Testis (tissue), 3 donors: Measurements from ENCODE around the gene SIGLEC10. TPM values are rescaled to one million over a fixed set of nuclear protein-coding genes. Genes with fewer than 3 reads are reported as not detected.
"Not testable (repeated sequence)": the region's sequence is repeated elsewhere in the genome, so short reads cannot be mapped to it uniquely, and the experiment has no call there.

ENCODE experiments used
- DNase-seq: peaks from one replicate; pipeline ENCODE4 v3.0.0-alpha.2; 2019
- H3K27ac ChIP-seq, 2 donors: fragments of 200-600 bp; sonication (generic); one replicate each; pipeline ENCODE4 v1.5.1; 2019
- H3K27me3 ChIP-seq: fragments of 200-600 bp; sonication (generic); one replicate; pipeline ENCODE4 v1.5.1; 2019
- H3K36me3 ChIP-seq: fragments of 200-600 bp; sonication (generic); one replicate; pipeline ENCODE4 v1.5.1; 2017; ENCODE audit warnings: low read depth; ENCODE audit errors: missing control alignments
- H3K4me1 ChIP-seq: fragments of 200-600 bp; sonication (generic); one replicate; pipeline ENCODE4 v1.5.1; 2019
- H3K4me3 ChIP-seq, 2 donors: fragments of 200-600 bp; sonication (generic); one replicate each; pipeline ENCODE4 v1.5.1; 2017 to 2019
- H3K9me3 ChIP-seq: fragments of 200-600 bp; sonication (generic); one replicate; pipeline ENCODE4 v1.5.1; 2017
- POLR2A ChIP-seq: fragments of 450-650 bp; IDR thresholded peaks from one replicate; pipeline ENCODE4 v1.6.1; 2017; ENCODE audit warnings: antibody characterized with exemption, mild to moderate bottlenecking, moderate library complexity
- WGBS, 2 donors: methylation state at CpG; one replicate each; pipeline ENCODE4 v1.1.5; 2018; 5-methylcytosine and 5-hydroxymethylcytosine counted together
- intact Hi-C: fragments of 100-400 bp; cut with DNase I; formaldehyde crosslinking; loops from one replicate; pipeline ENCODE4 v1.15.1; 2023; ENCODE audit warnings: low total_unique reads
- polyA plus RNA-seq: library from polyadenylated mRNA; stranded (reverse); fragments of 350-450 nt; fragmentation: Illumina TruSeq; extraction: RNeasy Lipid Tissue Mini Kit (QIAGEN cat#74804); gene quantifications from one replicate; pipeline ENCODE4 v1.2.3, GENCODE V29; 2014; ENCODE audit warnings: low read depth, low replicate concordance; ENCODE audit not compliant: insufficient read depth
- total RNA-seq, 2 donors: library from RNA; depleted of rRNA; stranded (reverse); fragments of >200 nt; gene quantifications; one replicate each; pipeline ENCODE4 v1.2.3, GENCODE V29; 2016
- TF ChIP-seq, protein P1 (sequence below), 3 experiments: fragments of 450-650 bp in 2 of 3; fragments of 200-600 bp in 1 of 3; sonication (generic) in 1 of 3; IDR thresholded peaks; one replicate each; pipeline ENCODE4 v1.5.1; 2016 to 2019; ENCODE audit warnings: antibody characterized with exemption in 3 of 3, mild to moderate bottlenecking in 2 of 3, moderate library complexity in 1 of 3

SIGLEC10 gene
- total and polyA plus RNA-seq, 3 donors from 2014 or later: 0.87 to 2.3 (median 2.2) TPM

DNA sequence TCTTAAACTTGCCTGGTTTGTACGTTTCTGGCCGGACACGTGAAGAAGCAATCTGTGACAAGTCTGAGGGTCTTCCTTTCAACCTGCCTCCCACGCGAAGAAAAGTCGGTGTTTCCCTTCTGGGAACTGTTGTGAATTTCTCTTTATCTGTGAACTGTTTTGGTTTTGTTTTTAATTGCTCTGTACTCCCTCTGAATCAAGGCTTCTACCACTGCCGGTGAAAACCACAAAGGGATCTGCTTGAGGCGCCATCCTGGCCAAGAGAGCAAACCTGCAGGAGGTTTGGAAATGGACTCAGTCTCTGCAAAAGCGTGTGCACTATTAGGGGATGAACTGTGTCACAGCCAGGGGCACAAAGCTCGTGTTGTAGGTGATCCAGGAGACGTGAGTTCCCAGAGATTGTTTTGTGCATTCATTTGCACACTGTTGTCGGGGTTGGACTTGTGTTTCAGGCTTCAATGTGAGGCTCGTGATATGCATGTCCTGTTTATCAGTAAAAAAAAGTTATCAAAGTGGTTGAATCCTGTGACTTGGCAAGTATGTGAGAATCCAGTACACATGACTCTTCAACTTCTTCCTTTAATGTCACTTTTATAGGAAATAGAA is 31.1 kb upstream of the SIGLEC10 start:
- Histone ChIP-seq H3K9me3 (no peaks in the 10 kb centered on the region), H3K36me3 (no peaks in the 10 kb centered on the region), H3K4me3 (no peak overlapping the region), H3K4me1 (no peaks in the 10 kb centered on the region), H3K27me3 (no peaks in the 10 kb centered on the region), H3K27ac (no peak overlapping the region)
- intact Hi-C loops: no loop called here
- WGBS, 2 donors: 35 to 41% methylated on average over 13 of the region's 13 CpGs
- TF ChIP-seq POLR2A: no peak
- TF ChIP-seq, protein P1, sequence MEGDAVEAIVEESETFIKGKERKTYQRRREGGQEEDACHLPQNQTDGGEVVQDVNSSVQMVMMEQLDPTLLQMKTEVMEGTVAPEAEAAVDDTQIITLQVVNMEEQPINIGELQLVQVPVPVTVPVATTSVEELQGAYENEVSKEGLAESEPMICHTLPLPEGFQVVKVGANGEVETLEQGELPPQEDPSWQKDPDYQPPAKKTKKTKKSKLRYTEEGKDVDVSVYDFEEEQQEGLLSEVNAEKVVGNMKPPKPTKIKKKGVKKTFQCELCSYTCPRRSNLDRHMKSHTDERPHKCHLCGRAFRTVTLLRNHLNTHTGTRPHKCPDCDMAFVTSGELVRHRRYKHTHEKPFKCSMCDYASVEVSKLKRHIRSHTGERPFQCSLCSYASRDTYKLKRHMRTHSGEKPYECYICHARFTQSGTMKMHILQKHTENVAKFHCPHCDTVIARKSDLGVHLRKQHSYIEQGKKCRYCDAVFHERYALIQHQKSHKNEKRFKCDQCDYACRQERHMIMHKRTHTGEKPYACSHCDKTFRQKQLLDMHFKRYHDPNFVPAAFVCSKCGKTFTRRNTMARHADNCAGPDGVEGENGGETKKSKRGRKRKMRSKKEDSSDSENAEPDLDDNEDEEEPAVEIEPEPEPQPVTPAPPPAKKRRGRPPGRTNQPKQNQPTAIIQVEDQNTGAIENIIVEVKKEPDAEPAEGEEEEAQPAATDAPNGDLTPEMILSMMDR (IDR thresholded peaks at IDR 0.05): no peak
- no peak for DNase-seq

DNA sequence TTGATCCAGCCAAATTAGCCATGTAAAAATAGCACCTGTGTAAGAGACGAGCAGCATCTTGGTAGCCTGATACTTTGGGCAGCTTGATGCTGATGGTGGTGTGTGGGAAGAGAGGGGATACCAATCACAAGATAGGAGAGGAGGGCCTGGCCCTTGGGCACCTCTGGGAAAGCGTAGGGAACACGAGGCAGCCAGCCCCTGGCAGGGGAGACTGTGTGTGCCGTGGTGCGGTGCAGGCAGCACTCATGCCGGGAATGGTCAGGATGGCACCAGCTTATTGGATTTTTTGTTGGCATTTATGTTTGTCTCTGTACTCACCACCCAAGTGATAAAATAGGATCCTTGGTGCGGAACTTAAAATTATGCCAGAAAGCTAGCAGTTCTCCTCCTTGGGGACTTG is 30.6 kb upstream of the SIGLEC10 start:
- TF ChIP-seq, protein P1 (IDR thresholded peaks at IDR 0.05): no peak
- no peak for TF ChIP-seq POLR2A

DNA sequence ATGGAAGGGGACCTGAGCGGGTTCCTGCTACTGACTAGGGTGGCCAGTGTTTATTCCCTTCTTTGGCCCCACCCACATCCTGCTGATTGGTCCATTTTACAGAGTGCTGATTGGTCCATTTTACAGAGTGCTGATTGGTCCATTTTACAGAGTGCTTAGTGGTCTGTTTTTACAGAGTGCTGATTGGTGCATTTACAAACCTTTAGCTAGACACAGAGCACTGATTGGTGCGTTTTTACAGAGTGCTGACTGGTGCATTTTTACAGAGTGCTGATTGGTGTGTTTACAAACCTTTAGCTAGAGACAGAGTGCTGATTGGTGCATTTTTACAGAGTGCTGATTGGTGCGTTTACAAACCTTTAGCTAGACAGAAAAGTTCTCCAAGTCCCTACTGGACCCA is 30.1 kb upstream of the SIGLEC10 start:
- H3K27ac ChIP-seq, H3K4me3 ChIP-seq, H3K36me3 ChIP-seq, H3K9me3 ChIP-seq, H3K4me1 ChIP-seq, H3K27me3 ChIP-seq, intact Hi-C loops: not testable (repeated sequence)
- DNase-seq: peak; percentile 45
- 69 to 76% methylated on average over 3 of the region's 3 CpGs for WGBS, 2 donors

More for the DNA sequence above, 30.6 kb upstream of the SIGLEC10 start:
- no peaks in the 10 kb centered on the region for H3K27me3 ChIP-seq
- DNase-seq: no peak
- 47 to 68% methylated on average over 7 of the region's 7 CpGs for WGBS, 2 donors
- intact Hi-C loops: no loop called here
- no peaks in the 10 kb centered on the region for H3K4me1 ChIP-seq
- H3K36me3 ChIP-seq: no peaks in the 10 kb centered on the region
- H3K4me3 ChIP-seq: no peak overlapping the region
- H3K9me3 ChIP-seq: no peaks in the 10 kb centered on the region
- no peak overlapping the region for H3K27ac ChIP-seq

DNA sequence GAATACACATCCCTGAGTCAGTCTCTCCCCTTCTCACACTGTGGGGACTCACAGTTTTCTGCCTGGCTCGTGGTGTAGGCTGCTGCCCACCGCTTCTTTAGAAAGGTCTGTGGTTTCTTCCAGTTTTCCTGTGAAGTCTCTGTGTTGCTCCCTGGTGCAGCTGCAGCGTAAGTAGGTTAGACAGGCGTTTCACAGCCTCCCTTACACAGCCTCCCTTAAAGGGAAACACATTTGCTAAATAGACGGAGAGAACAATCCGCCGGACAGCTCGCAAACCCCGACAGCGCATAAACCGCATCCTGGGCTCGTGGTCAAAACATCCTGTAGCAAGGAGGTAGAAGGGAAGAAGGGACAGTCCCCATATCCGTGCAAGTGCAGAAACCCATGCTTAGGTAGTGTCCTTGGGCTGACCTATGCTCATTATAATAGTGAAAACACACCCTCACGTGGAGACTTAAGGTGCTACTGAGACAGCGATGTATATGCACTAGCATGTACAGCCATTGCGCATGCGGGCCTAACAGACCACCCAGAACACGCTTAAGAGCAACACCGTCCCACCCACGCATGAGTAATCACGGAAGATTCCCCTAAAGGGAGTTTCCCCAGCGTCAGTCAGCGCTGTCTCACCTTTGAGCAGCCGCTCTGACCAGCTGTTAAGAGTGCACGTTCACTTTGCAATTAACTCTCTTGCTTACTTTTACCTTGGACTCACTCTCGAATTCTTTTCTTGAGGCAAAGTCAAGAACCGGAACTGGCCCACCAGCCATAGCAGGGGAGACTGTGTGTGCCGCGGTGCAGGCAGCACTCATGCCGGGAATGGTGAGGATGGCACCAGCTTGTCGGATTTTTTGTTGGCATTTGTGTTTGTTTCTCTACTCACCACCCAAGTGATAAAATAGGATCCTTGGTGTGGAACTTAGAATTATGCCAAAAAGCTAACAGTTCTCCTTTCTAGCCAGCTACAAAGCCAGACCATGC is 24.3 kb upstream of the SIGLEC10 start:
- Histone ChIP-seq H3K36me3 (no peaks in the 10 kb centered on the region), H3K4me3 (peak overlapping the region; percentile 9 to 31), H3K27me3 (no peaks in the 10 kb centered on the region), H3K4me1 (peaks cover 9% of the 10 kb centered on the region), H3K27ac (no peak overlapping the region), H3K9me3 (no peaks in the 10 kb centered on the region)
- intact Hi-C loops: no loop called here
- 36 to 45% methylated on average over 25 to 31 of the region's 31 CpGs for WGBS, 2 donors
- TF ChIP-seq, protein P1 (IDR thresholded peaks at IDR 0.05): no peak
- no peak for TF ChIP-seq POLR2A
- no peak for DNase-seq

DNA sequence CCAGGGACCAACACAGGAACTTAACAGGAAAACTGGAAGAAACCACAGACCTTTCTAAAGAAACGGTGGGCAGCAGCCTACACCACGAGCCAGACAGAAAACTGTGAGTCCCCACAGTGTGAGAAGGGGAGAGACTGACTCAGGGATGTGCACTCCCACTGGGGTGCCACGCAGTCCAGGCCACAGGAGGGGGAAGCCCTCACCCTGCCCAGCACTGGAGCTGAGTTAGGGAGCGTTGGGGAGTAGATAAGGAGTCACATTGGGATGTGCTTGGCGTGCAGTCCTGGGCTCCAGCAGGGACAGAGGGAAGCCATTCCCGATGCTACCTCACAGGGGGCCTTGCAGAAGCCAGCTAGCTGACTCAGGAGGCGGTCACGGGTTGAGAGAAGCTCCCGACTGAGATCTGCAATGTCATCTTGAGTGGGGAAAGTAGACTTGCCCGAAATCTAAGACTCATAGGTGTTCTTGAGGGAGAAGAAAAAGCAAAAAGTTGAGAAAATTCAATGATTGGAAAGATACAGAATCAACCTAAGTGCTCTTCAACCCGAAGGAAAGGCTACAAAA is 23.5 kb upstream of the SIGLEC10 start:
- no peak overlapping the region for H3K27ac ChIP-seq
- peaks cover 9% of the 10 kb centered on the region for H3K4me1 ChIP-seq
- no peaks in the 10 kb centered on the region for H3K9me3 ChIP-seq
- no peaks in the 10 kb centered on the region for H3K27me3 ChIP-seq
- H3K4me3 ChIP-seq: peak overlapping the region in 1 of 2 donors; percentile 31
- WGBS, 2 donors: 24 to 29% methylated on average over 11 of the region's 11 CpGs
- TF ChIP-seq, protein P1 (IDR thresholded peaks at IDR 0.05): no peak
- TF ChIP-seq POLR2A: no peak
- H3K36me3 ChIP-seq: no peaks in the 10 kb centered on the region
- intact Hi-C loops: no loop called here
- peak; percentile 59 for DNase-seq
